ENCODE results near the gene EXOC2. TPM values are rescaled to one million over a fixed set of nuclear protein-coding genes. Genes with fewer than 3 reads are reported as not detected.
A peak's percentile ranks its signal among the peaks of the same experiment; 100 is the strongest.

The EXOC2 gene
- total RNA-seq, 1 donor from 2014 or later, result 31.3 TPM

- Mint-ChIP-seq H3K27ac (ENCODE audit: unreplicated experiment) (no peak overlapping the region), H3K27me3 (ENCODE audit: unreplicated experiment) (no peaks in the 10 kb centered on the region), H3K9me3 (ENCODE audit: unreplicated experiment) (no peaks in the 10 kb centered on the region), H3K4me3 (ENCODE audit: unreplicated experiment) (no peak overlapping the region), H3K36me3 (ENCODE audit: unreplicated experiment) (peaks cover 7% of the 10 kb centered on the region), H3K4me1 (ENCODE audit: low read depth, unreplicated experiment) (no peaks in the 10 kb centered on the region)
- TF ChIP-seq CTCF (IDR thresholded peaks at IDR 0.05; ENCODE audit: partially characterized antibody, unreplicated experiment), result no peak
- DNase-seq, result no peak
Measured at GRCh38 chr6:558089-558488, 134.8 kb downstream of the EXOC2 start.

DNA sequence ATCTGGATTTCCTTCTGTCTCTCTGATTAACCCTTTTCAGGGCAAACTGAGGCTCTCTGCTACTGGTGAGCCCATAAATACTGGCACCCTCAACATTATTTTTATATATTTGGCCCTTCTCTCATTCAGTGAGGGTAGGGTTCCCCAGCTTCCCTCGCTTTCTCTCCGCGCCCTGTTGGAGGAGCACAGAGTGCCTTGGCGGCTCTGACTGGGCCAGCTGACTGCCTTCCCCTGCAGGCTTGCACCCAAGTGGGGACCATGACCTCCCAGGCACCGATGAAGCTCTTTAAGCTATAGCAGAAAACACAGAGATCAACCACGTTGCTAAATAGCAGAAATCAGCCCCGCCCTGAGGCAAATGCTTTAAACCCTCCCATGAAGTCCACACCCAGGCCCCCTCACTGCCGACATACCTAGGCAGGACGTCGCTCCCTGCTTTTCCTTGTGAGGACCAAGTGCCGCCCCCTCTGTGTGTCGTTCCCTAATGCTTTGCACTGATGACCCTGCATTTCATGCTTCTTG is 141.0 kb downstream of the EXOC2 start:
- Mint-ChIP-seq H3K4me3 (ENCODE audit: unreplicated experiment) (no peak overlapping the region), H3K27me3 (ENCODE audit: unreplicated experiment) (no peaks in the 10 kb centered on the region), H3K9me3 (ENCODE audit: unreplicated experiment) (no peaks in the 10 kb centered on the region), H3K36me3 (ENCODE audit: unreplicated experiment) (no peaks in the 10 kb centered on the region), H3K4me1 (ENCODE audit: low read depth, unreplicated experiment) (peaks cover 12% of the 10 kb centered on the region), H3K27ac (ENCODE audit: unreplicated experiment) (no peak overlapping the region)
- DNase-seq, result no peak
- no peak for TF ChIP-seq CTCF (IDR thresholded peaks at IDR 0.05; ENCODE audit: partially characterized antibody, unreplicated experiment)

DNA sequence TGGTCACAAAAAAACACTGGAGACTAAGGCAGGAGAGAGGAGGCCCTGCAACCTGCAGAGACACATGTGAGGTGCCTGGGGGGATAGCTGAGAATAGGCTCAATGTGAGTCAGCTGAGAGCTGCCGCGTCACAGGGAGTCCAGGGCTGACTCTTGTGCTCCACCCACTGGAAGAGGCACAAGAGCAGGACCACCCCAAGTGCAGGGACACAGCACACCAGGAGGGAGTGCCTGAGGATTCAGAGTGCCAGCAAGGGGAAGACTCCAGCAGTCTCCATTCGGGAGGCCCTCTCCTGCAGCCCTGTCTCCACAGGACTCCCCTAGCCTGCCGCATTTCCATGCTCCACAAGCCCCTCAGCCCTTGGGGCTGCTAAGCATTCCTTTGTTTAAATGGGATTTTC is 141.5 kb downstream of the EXOC2 start:
- peak; percentile 61 for DNase-seq
- no peaks in the 10 kb centered on the region for H3K36me3 Mint-ChIP-seq (ENCODE audit: unreplicated experiment)
- H3K27me3 Mint-ChIP-seq (ENCODE audit: unreplicated experiment), result no peaks in the 10 kb centered on the region
- no peak overlapping the region for H3K4me3 Mint-ChIP-seq (ENCODE audit: unreplicated experiment)
- no peak for TF ChIP-seq CTCF (IDR thresholded peaks at IDR 0.05; ENCODE audit: partially characterized antibody, unreplicated experiment)
- no peaks in the 10 kb centered on the region for H3K9me3 Mint-ChIP-seq (ENCODE audit: unreplicated experiment)
- H3K4me1 Mint-ChIP-seq (ENCODE audit: low read depth, unreplicated experiment), result peaks cover 12% of the 10 kb centered on the region
- no peak overlapping the region for H3K27ac Mint-ChIP-seq (ENCODE audit: unreplicated experiment)

DNA sequence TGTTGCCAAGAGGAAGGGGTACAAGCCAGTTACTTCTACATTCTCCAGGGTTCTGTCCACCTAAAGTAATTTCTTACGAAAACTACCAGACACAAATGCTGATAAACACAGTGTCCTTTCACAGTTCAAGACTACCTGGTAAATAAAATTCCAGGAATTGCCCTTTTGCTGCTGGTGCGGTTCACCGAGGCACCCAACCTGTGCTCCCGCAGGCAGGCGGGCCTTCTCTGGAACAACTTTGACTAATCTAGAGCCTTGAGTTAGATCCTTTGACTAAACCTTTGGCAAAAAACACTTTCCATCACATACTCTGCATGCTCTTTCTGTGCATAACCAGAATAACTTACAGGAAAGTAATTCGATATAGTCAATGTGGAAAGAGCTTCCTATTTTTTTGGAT is 143.0 kb downstream of the EXOC2 start:
- Mint-ChIP-seq H3K4me3 (ENCODE audit: unreplicated experiment) (no peak overlapping the region), H3K27ac (ENCODE audit: unreplicated experiment) (no peak overlapping the region), H3K4me1 (ENCODE audit: low read depth, unreplicated experiment) (peaks cover 12% of the 10 kb centered on the region), H3K36me3 (ENCODE audit: unreplicated experiment) (no peaks in the 10 kb centered on the region), H3K9me3 (ENCODE audit: unreplicated experiment) (no peaks in the 10 kb centered on the region), H3K27me3 (ENCODE audit: unreplicated experiment) (no peaks in the 10 kb centered on the region)
- DNase-seq, result no peak
- TF ChIP-seq CTCF (IDR thresholded peaks at IDR 0.05; ENCODE audit: partially characterized antibody, unreplicated experiment), result no peak

- no peak overlapping the region for H3K27ac Mint-ChIP-seq (ENCODE audit: unreplicated experiment)
- no peaks in the 10 kb centered on the region for H3K36me3 Mint-ChIP-seq (ENCODE audit: unreplicated experiment)
- no peak for TF ChIP-seq CTCF (IDR thresholded peaks at IDR 0.05; ENCODE audit: partially characterized antibody, unreplicated experiment)
- peak overlapping the region; percentile 14 for H3K4me3 Mint-ChIP-seq (ENCODE audit: unreplicated experiment)
- H3K9me3 Mint-ChIP-seq (ENCODE audit: unreplicated experiment), result no peaks in the 10 kb centered on the region
- no peak for DNase-seq
- no peaks in the 10 kb centered on the region for H3K27me3 Mint-ChIP-seq (ENCODE audit: unreplicated experiment)
- H3K4me1 Mint-ChIP-seq (ENCODE audit: low read depth, unreplicated experiment), result peaks cover 12% of the 10 kb centered on the region
Measured at GRCh38 chr6:548517-548916, 144.4 kb downstream of the EXOC2 start.
